WTC11 (cell line): ENCODE measurements around the gene C10orf88. TPM values are rescaled to one million over a fixed set of nuclear protein-coding genes. Genes with fewer than 3 reads are reported as not detected.

Source experiments
- AFF4 ChIP-seq: sonication (generic); formaldehyde crosslinking; IDR thresholded peaks from 2 replicates; pipeline ENCODE4 v1.8.1; 2023; ENCODE audit warnings: mild to moderate bottlenecking, missing genetic modification reagents, borderline replicate concordance
- ATF3 ChIP-seq: sonication (generic); formaldehyde crosslinking; conservative IDR thresholded peaks from 2 replicates; pipeline ENCODE4 v1.8.1; 2022; ENCODE audit warnings: mild to moderate bottlenecking, missing genetic modification reagents
- CREB1 ChIP-seq: sonication (generic); formaldehyde crosslinking; IDR thresholded peaks from 2 replicates; pipeline ENCODE4 v1.8.0; 2023; ENCODE audit warnings: mild to moderate bottlenecking, missing genetic modification reagents
- E2F1 ChIP-seq: sonication (generic); formaldehyde crosslinking; IDR thresholded peaks from 2 replicates; pipeline ENCODE4 v1.8.0; 2022; ENCODE audit warnings: mild to moderate bottlenecking, missing genetic modification reagents
- E2F5 ChIP-seq: sonication (generic); formaldehyde crosslinking; IDR thresholded peaks from 2 replicates; pipeline ENCODE4 v1.8.1; 2022; ENCODE audit warnings: mild to moderate bottlenecking, moderate library complexity, missing genetic modification reagents
- ERG ChIP-seq: fragments of 250-450 bp; sonication (Bioruptor Pico); IDR thresholded peaks from 2 replicates; pipeline ENCODE4 v1.8.0; 2021; ENCODE audit warnings: mild to moderate bottlenecking
- GRHL2 ChIP-seq: fragments of 250-450 bp; sonication (Bioruptor Pico); IDR thresholded peaks from 2 replicates; pipeline ENCODE4 v1.8.0; 2022; ENCODE audit warnings: mild to moderate bottlenecking, moderate library complexity; ENCODE audit not compliant: insufficient replicate concordance, severe bottlenecking
- GTF2I ChIP-seq: fragments of 250-450 bp; sonication (Bioruptor Pico); conservative IDR thresholded peaks from 2 replicates; pipeline ENCODE4 v1.4.0; 2021; ENCODE audit warnings: mild to moderate bottlenecking
- HMGA2 ChIP-seq: fragments of 250-450 bp; sonication (Bioruptor Pico); IDR thresholded peaks from 2 replicates; pipeline ENCODE4 v1.4.0; 2021; ENCODE audit warnings: mild to moderate bottlenecking, moderate library complexity
- NR2C2 ChIP-seq: sonication (generic); formaldehyde crosslinking; IDR thresholded peaks from 2 replicates; pipeline ENCODE4 v1.8.0; 2022; ENCODE audit warnings: mild to moderate bottlenecking, missing genetic modification reagents
- PREB ChIP-seq: sonication (generic); formaldehyde crosslinking; IDR thresholded peaks from 2 replicates; pipeline ENCODE4 v1.8.1; 2022; ENCODE audit warnings: mild to moderate bottlenecking, missing genetic modification reagents, moderate library complexity, borderline replicate concordance
- RORB ChIP-seq: fragments of 250-450 bp; sonication (Bioruptor Pico); IDR thresholded peaks from 2 replicates; pipeline ENCODE4 v1.9.0; 2021; ENCODE audit warnings: mild to moderate bottlenecking
- SP1 ChIP-seq: sonication (generic); formaldehyde crosslinking; conservative IDR thresholded peaks from 2 replicates; pipeline ENCODE4 v1.8.1; 2022; ENCODE audit warnings: missing genetic modification reagents
- TCF7 ChIP-seq: sonication (generic); formaldehyde crosslinking; IDR thresholded peaks from 2 replicates; pipeline ENCODE4 v1.8.0; 2022; ENCODE audit warnings: mild to moderate bottlenecking, low read depth, missing genetic modification reagents, moderate library complexity
- ZNF219 ChIP-seq: sonication (generic); formaldehyde crosslinking; IDR thresholded peaks from 2 replicates; pipeline ENCODE4 v1.8.0; 2023; ENCODE audit warnings: missing genetic modification reagents, mild to moderate bottlenecking, borderline replicate concordance
- ZNF232 ChIP-seq: sonication (generic); formaldehyde crosslinking; IDR thresholded peaks from 2 replicates; pipeline ENCODE4 v1.8.0; 2022; ENCODE audit warnings: mild to moderate bottlenecking, missing genetic modification reagents
- ZNF423 ChIP-seq: fragments of 250-450 bp; sonication (Bioruptor Pico); IDR thresholded peaks from 2 replicates; pipeline ENCODE4 v2.1.2; 2022; ENCODE audit warnings: mild to moderate bottlenecking, moderate library complexity
- ZNF532 ChIP-seq: fragments of 250-450 bp; sonication (Bioruptor Pico); IDR thresholded peaks from 2 replicates; pipeline ENCODE4 v1.9.0; 2021; ENCODE audit warnings: mild to moderate bottlenecking, borderline replicate concordance
- total RNA-seq: library from RNA; stranded (reverse); gene quantifications from 3 replicates; pipeline ENCODE4 v1.2.3, GENCODE V29; 2021

Gene C10orf88
- total RNA-seq, 1 experiment from 2014 or later, result 6.5 TPM

GRCh38 chr10:122911889-122912484 lies 42.0 kb downstream of the C10orf88 start (continued):
- TF ChIP-seq ZNF532 (CRISPR knock-in tag) (no peak), PREB (peak; percentile 100), GTF2I (CRISPR knock-in tag) (no peak), TCF7 (CRISPR knock-in tag) (peak; percentile 99), E2F5 (CRISPR knock-in tag) (peak; percentile 98), ZNF219 (peak; percentile 100), SP1 (CRISPR knock-in tag) (peak; percentile 96), HMGA2 (CRISPR knock-in tag) (no peak), RORB (CRISPR knock-in tag) (no peak), ERG (peak; percentile 96), ZNF232 (CRISPR knock-in tag) (peak; percentile 100), ATF3 (CRISPR knock-in tag) (peak; percentile 93), NR2C2 (CRISPR knock-in tag) (peak; percentile 94), CREB1 (CRISPR knock-in tag) (peak; percentile 100), AFF4 (CRISPR knock-in tag) (peak; percentile 100), GRHL2 (no peak), E2F1 (CRISPR knock-in tag) (peak; percentile 99), ZNF423 (CRISPR knock-in tag) (peak; percentile 81)
